ENCODE measurements around the gene NFIA.

DNA sequence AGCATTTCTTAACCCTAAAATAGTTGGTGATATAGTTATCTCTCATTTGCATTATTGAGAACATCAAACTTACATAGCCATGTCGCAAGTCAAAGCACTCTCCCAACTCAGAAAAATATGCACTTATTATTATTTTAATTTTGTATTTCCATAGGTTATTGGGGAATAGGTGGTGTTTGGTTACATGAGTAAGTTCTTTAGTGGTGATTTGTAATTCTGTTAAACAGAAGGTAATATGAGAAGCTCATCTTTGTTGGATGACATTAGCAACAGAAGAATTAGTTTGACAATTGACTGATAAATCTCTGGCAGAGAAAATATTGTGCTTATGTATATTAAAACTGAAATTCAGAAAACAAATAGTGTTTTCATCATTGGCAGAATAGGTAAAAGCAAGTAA lies 154.8 kb downstream of the NFIA start:
- TF ChIP-seq, protein P1, sequence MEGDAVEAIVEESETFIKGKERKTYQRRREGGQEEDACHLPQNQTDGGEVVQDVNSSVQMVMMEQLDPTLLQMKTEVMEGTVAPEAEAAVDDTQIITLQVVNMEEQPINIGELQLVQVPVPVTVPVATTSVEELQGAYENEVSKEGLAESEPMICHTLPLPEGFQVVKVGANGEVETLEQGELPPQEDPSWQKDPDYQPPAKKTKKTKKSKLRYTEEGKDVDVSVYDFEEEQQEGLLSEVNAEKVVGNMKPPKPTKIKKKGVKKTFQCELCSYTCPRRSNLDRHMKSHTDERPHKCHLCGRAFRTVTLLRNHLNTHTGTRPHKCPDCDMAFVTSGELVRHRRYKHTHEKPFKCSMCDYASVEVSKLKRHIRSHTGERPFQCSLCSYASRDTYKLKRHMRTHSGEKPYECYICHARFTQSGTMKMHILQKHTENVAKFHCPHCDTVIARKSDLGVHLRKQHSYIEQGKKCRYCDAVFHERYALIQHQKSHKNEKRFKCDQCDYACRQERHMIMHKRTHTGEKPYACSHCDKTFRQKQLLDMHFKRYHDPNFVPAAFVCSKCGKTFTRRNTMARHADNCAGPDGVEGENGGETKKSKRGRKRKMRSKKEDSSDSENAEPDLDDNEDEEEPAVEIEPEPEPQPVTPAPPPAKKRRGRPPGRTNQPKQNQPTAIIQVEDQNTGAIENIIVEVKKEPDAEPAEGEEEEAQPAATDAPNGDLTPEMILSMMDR (conservative IDR thresholded peaks at IDR 0.05; ENCODE audit: low read length) = no peak
- TF ChIP-seq EZH2phosphoT487 (IDR thresholded peaks at IDR 0.05; ENCODE audit: borderline replicate concordance) = no peak

Measured in Loucy (cell line).